ENCODE results near the gene RNFT2. TPM values are rescaled to one million over a fixed set of nuclear protein-coding genes. Genes with fewer than 3 reads are reported as not detected.

The RNFT2 gene
- total RNA-seq, 1 donor from 2014 or later, result 6.4 TPM

DNA sequence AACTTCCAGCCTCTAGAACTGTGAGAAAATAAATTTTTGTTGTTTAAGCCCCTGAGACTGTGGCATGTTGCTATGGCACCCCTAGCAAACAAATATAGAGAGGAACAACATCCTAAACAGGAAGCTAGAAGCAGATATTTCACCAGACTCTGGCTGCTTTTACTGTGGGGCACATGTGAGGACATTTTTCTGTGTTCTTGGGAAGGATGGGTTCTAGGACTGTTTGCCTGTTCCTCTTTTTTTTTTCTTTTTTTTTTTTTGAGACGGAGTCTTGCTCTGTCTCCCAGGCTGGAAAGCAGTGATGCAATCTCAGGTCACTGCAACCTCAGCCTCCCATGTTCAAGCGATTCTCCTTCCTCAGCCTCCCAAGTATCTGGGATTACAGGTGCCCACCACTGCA lies 147.4 kb downstream of the RNFT2 start:
- H3K27ac ChIP-seq, result no peak overlapping the region
- intact Hi-C loops (cut with DNase I), result no loop called here
- H3K4me3 ChIP-seq, result no peak overlapping the region
- H3K36me3 ChIP-seq, result no peaks in the 10 kb centered on the region
- H3K27me3 ChIP-seq, result peaks cover 5% of the 10 kb centered on the region
- no peak for DNase-seq (ENCODE audit: extremely low spot score in 2 of 2)
- H3K4me1 ChIP-seq, result peaks cover 14% of the 10 kb centered on the region
- no peaks in the 10 kb centered on the region for H3K9me3 ChIP-seq
- TF ChIP-seq POLR2A (IDR thresholded peaks at IDR 0.05) (no peak), POLR2AphosphoS5 (IDR thresholded peaks at IDR 0.05; ENCODE audit: insufficient read depth in 1 of 2, low read depth in 1 of 2) (no peak)
- TF ChIP-seq, protein P1, sequence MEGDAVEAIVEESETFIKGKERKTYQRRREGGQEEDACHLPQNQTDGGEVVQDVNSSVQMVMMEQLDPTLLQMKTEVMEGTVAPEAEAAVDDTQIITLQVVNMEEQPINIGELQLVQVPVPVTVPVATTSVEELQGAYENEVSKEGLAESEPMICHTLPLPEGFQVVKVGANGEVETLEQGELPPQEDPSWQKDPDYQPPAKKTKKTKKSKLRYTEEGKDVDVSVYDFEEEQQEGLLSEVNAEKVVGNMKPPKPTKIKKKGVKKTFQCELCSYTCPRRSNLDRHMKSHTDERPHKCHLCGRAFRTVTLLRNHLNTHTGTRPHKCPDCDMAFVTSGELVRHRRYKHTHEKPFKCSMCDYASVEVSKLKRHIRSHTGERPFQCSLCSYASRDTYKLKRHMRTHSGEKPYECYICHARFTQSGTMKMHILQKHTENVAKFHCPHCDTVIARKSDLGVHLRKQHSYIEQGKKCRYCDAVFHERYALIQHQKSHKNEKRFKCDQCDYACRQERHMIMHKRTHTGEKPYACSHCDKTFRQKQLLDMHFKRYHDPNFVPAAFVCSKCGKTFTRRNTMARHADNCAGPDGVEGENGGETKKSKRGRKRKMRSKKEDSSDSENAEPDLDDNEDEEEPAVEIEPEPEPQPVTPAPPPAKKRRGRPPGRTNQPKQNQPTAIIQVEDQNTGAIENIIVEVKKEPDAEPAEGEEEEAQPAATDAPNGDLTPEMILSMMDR (IDR thresholded peaks at IDR 0.05), result no peak

GRCh38 chr12:116887244-116887643 lies 149.1 kb downstream of the RNFT2 start:
- intact Hi-C loops (cut with DNase I), result no loop called here
- TF ChIP-seq POLR2AphosphoS5 (IDR thresholded peaks at IDR 0.05; ENCODE audit: insufficient read depth in 1 of 2, low read depth in 1 of 2) (no peak), POLR2A (IDR thresholded peaks at IDR 0.05) (no peak)
- TF ChIP-seq, protein P1 (IDR thresholded peaks at IDR 0.05), result no peak
- H3K36me3 ChIP-seq, result no peaks in the 10 kb centered on the region
- H3K27ac ChIP-seq, result no peak overlapping the region
- no peaks in the 10 kb centered on the region for H3K9me3 ChIP-seq
- no peak for DNase-seq (ENCODE audit: extremely low spot score in 2 of 2)
- H3K4me3 ChIP-seq, result no peak overlapping the region
- H3K4me1 ChIP-seq, result no peaks in the 10 kb centered on the region
- no peaks in the 10 kb centered on the region for H3K27me3 ChIP-seq

DNA sequence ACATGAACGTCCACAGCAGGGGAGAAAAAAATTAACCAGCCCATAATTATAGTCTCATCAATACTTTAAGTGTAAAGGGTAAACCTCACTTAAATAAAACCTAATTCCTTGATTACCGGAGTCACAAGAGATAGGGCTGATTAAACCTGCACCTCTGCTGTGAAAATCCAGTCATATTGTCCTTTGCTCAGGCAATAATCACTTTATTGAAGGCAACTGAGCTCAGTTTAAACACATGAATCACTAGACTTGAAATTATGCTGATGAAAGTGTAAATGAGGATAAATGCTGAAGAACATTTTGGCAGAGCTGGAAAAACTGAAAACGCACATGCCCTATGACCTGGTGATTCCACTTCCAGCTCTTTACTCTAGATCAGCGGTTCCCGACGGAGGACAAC lies 149.8 kb downstream of the RNFT2 start:
- H3K36me3 ChIP-seq, result no peaks in the 10 kb centered on the region
- no peak overlapping the region for H3K27ac ChIP-seq
- no peak overlapping the region for H3K4me3 ChIP-seq
- H3K9me3 ChIP-seq, result no peaks in the 10 kb centered on the region
- intact Hi-C loops (cut with DNase I), result no loop called here
- DNase-seq (ENCODE audit: extremely low spot score in 2 of 2), result no peak
- no peaks in the 10 kb centered on the region for H3K4me1 ChIP-seq
- TF ChIP-seq POLR2A (IDR thresholded peaks at IDR 0.05) (no peak), POLR2AphosphoS5 (IDR thresholded peaks at IDR 0.05; ENCODE audit: insufficient read depth in 1 of 2, low read depth in 1 of 2) (no peak)
- TF ChIP-seq, protein P1 (IDR thresholded peaks at IDR 0.05), result no peak
- H3K27me3 ChIP-seq, result no peaks in the 10 kb centered on the region

- Histone ChIP-seq H3K9me3 (no peaks in the 10 kb centered on the region), H3K27me3 (no peaks in the 10 kb centered on the region), H3K36me3 (no peaks in the 10 kb centered on the region), H3K4me3 (no peak overlapping the region), H3K4me1 (no peaks in the 10 kb centered on the region), H3K27ac (no peak overlapping the region)
- TF ChIP-seq, protein P1 (IDR thresholded peaks at IDR 0.05), result no peak
- no peak for TF ChIP-seq POLR2A (IDR thresholded peaks at IDR 0.05)
- TF ChIP-seq POLR2AphosphoS5 (IDR thresholded peaks at IDR 0.05; ENCODE audit: insufficient read depth in 1 of 2, low read depth in 1 of 2), result no peak
- DNase-seq (ENCODE audit: extremely low spot score in 2 of 2), result no peak
- intact Hi-C loops (cut with DNase I), result no loop called here
These were observed 152.2 kb downstream of the RNFT2 start for GRCh38 chr12:116890330-116890729.

DNA sequence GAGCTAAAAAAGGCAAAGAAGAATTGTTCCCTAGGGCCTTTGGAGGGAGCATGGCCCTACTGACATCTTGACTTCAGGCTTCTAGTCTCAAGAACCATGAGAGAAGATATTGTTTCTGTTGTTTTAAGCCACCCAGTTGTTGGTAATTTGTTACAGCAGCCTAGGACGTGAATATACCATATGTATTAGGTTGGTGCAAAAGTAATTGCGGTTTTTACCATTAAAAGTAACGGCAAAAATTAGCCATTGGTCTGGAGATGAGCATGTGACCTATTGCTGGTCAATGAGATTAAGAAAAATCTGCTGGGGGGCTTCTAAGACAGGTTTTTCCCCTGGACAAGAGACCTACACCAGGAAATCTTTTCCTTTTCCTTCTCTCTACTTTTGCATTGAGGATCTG lies 152.9 kb downstream of the RNFT2 start:
- TF ChIP-seq POLR2A (IDR thresholded peaks at IDR 0.05) (no peak), POLR2AphosphoS5 (IDR thresholded peaks at IDR 0.05; ENCODE audit: insufficient read depth in 1 of 2, low read depth in 1 of 2) (no peak)
- TF ChIP-seq, protein P1 (IDR thresholded peaks at IDR 0.05), result no peak
- no peaks in the 10 kb centered on the region for H3K27me3 ChIP-seq
- no peaks in the 10 kb centered on the region for H3K36me3 ChIP-seq
- H3K4me1 ChIP-seq, result no peaks in the 10 kb centered on the region
- DNase-seq (ENCODE audit: extremely low spot score in 2 of 2), result no peak
- H3K9me3 ChIP-seq, result no peaks in the 10 kb centered on the region
- no peak overlapping the region for H3K27ac ChIP-seq
- no peak overlapping the region for H3K4me3 ChIP-seq
- intact Hi-C loops (cut with DNase I), result no loop called here
